GM23338 (cell line): ENCODE results near the gene PDSS2. TPM values are rescaled to one million over a fixed set of nuclear protein-coding genes. Genes with fewer than 3 reads are reported as not detected.

Source experiments
- ATAC-seq: fragments of 200-7000 bp; cut with Tn5 transposase; 3 replicates; pipeline ENCODE4 v1.9.1; 2020
- DNase-seq: peaks from one replicate; pipeline ENCODE4 v3.0.0-alpha.2; 2015; ENCODE audit warnings: low spot score
- H2AFZ ChIP-seq: fragments of 200-600 bp; sonication (generic); 2 replicates; pipeline ENCODE4 v1.8.0; 2016; ENCODE audit warnings: antibody characterized with exemption, mild to moderate bottlenecking, moderate library complexity
- H3F3A ChIP-seq: fragments of 200-600 bp; sonication (generic); replicated peaks from 2 replicates; pipeline ENCODE4 v1.8.0; 2017; ENCODE audit warnings: antibody characterized with exemption, mixed run types, low read depth
- H3K27ac ChIP-seq: fragments of 200-600 bp; sonication (generic); 2 replicates; pipeline ENCODE4 v1.6.1; 2016; ENCODE audit warnings: low read depth
- H3K27me3 ChIP-seq: fragments of 200-600 bp; sonication (generic); 2 replicates; pipeline ENCODE4 v1.8.0; 2016; ENCODE audit warnings: mild to moderate bottlenecking, mixed run types, moderate library complexity; ENCODE audit not compliant: insufficient read depth
- H3K36me3 ChIP-seq: fragments of 200-600 bp; sonication (generic); 2 replicates; pipeline ENCODE4 v1.8.0; 2016; ENCODE audit warnings: mild to moderate bottlenecking; ENCODE audit not compliant: insufficient read depth
- H3K4me1 ChIP-seq: fragments of 200-600 bp; sonication (generic); 2 replicates; pipeline ENCODE4 v1.8.0; 2016; ENCODE audit warnings: mild to moderate bottlenecking, moderate library complexity; ENCODE audit not compliant: insufficient read depth
- H3K4me2 ChIP-seq: fragments of 200-600 bp; sonication (generic); 2 replicates; pipeline ENCODE4 v1.7.1; 2017; ENCODE audit warnings: mixed run types
- H3K4me3 ChIP-seq: fragments of 200-600 bp; sonication (generic); 2 replicates; pipeline ENCODE4 v1.6.1; 2016; ENCODE audit warnings: mixed run types
- H3K79me2 ChIP-seq: fragments of 200-600 bp; sonication (generic); replicated peaks from 2 replicates; pipeline ENCODE4 v1.8.0; 2017; ENCODE audit warnings: mild to moderate bottlenecking; ENCODE audit not compliant: insufficient read depth
- H3K9me2 ChIP-seq: fragments of 200-600 bp; sonication (generic); 2 replicates; pipeline ENCODE4 v1.8.0; 2017; ENCODE audit not compliant: insufficient read depth
- H4K20me1 ChIP-seq: fragments of 200-600 bp; sonication (generic); replicated peaks from 2 replicates; pipeline ENCODE4 v1.8.0; 2017; ENCODE audit warnings: mild to moderate bottlenecking; ENCODE audit not compliant: insufficient read depth
- H3K27ac Mint-ChIP-seq: 2 replicates; pipeline ENCODE4 v1.8.0; 2020; ENCODE audit warnings: inconsistent platforms, mild to moderate bottlenecking, moderate library complexity, mixed read lengths
- H3K27me3 Mint-ChIP-seq: 3 replicates; pipeline ENCODE4 v1.8.0; 2022; ENCODE audit warnings: low read depth, mild to moderate bottlenecking, moderate library complexity, mixed read lengths, inconsistent platforms; ENCODE audit not compliant: insufficient read depth, poor library complexity
- H3K36me3 Mint-ChIP-seq: 3 replicates; pipeline ENCODE4 v1.8.0; 2021; ENCODE audit warnings: low read depth, mild to moderate bottlenecking, inconsistent platforms, moderate library complexity, mixed read lengths
- H3K4me1 Mint-ChIP-seq: 3 replicates; pipeline ENCODE4 v1.8.0; 2020; ENCODE audit warnings: mild to moderate bottlenecking, inconsistent platforms, mixed read lengths
- H3K4me3 Mint-ChIP-seq: 3 replicates; pipeline ENCODE4 v1.8.0; 2021; ENCODE audit warnings: moderate library complexity, mild to moderate bottlenecking, inconsistent platforms, mixed read lengths
- H3K9me3 Mint-ChIP-seq: 3 replicates; pipeline ENCODE4 v1.8.0; 2020; ENCODE audit warnings: moderate library complexity, mild to moderate bottlenecking, inconsistent platforms, mixed read lengths
- JUNB ChIP-seq: IDR thresholded peaks from one replicate; pipeline ENCODE4 v1.6.1; 2016; ENCODE audit warnings: antibody characterized with exemption; ENCODE audit not compliant: unreplicated experiment
- NANOG ChIP-seq: IDR thresholded peaks from 2 replicates; pipeline ENCODE4 v1.6.1; 2016; ENCODE audit warnings: antibody characterized with exemption, borderline replicate concordance
- REST ChIP-seq: IDR thresholded peaks from one replicate; pipeline ENCODE4 v1.6.1; 2018; ENCODE audit warnings: antibody characterized with exemption; ENCODE audit not compliant: unreplicated experiment
- ZNF114 ChIP-seq: fragments of 250-450 bp; sonication (Bioruptor Pico); IDR thresholded peaks from 2 replicates; pipeline ENCODE4 v1.5.0; 2020; ENCODE audit warnings: mild to moderate bottlenecking, moderate library complexity
- polyA plus RNA-seq: library from polyadenylated mRNA; unstranded; fragments of >200 nt; fragmentation: Nextera tagmentation; extraction: Ambion mirVana; gene quantifications from 2 replicates; pipeline ENCODE4 v1.2.1, GENCODE V29; 2016
- total RNA-seq: library from RNA; depleted of rRNA; stranded (reverse); fragments of >200 nt; shearing (Covaris generic); gene quantifications from 2 replicates; pipeline ENCODE4 v1.2.3, GENCODE V29; 2014
- TF ChIP-seq, protein P1 (sequence below), 2 experiments: fragments of 200-600 bp in 1 of 2; sonication (generic) in 1 of 2; conservative IDR thresholded peaks; 2 replicates each; pipeline versions ENCODE4 v1.5.1 to v1.6.1; 2016 to 2017; ENCODE audit warnings: antibody characterized with exemption in 2 of 2, low read depth in 2 of 2, mild to moderate bottlenecking in 2 of 2, moderate library complexity in 1 of 2
- TF ChIP-seq, protein P2 (sequence below): fragments of 250-450 bp; sonication (Bioruptor Pico); IDR thresholded peaks from 2 replicates; pipeline ENCODE4 v1.5.0; 2020; ENCODE audit warnings: mild to moderate bottlenecking, moderate library complexity

PDSS2 gene
- total and polyA plus RNA-seq, 2 experiments from 2014 or later: 7.3 to 16.7 TPM

DNA sequence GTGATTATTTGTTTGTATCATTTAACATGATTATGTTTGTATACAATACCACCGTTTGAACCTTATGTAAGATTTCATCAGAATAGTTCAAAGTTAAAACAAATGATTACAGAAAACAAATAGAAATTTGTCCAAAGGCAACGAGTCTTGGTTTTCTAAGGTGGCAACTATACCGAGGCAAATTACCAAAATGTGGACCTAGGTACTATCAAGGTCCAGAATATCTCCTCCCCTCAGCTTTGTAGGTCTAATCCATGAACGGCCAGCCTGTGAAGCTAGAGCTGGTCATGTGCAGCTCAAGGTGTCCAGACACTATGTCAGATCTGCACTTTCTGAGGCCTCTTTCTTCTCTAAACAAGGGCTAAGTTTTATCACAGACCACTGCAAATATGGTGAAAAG lies 192.4 kb downstream of the PDSS2 start:
- Mint-ChIP-seq H3K4me1 (peaks cover 14% of the 10 kb centered on the region), H3K4me3 (no peak overlapping the region), H3K36me3 (peaks cover 3% of the 10 kb centered on the region; the same call in 1 of the 3 replicates), H3K9me3 (no peaks in the 10 kb centered on the region), H3K27ac (peak overlapping the region; percentile 32), H3K27me3 (no peaks in the 10 kb centered on the region)
- Histone ChIP-seq H4K20me1 (no peaks in the 10 kb centered on the region), H3K4me3 (no peak overlapping the region), H2AFZ (no peak overlapping the region), H3K27ac (no peak overlapping the region), H3K36me3 (no peaks in the 10 kb centered on the region), H3K4me2 (0 out of 2 replicates have a peak overlapping the region, but pooled peaks have one; percentile 4), H3K27me3 (no peaks in the 10 kb centered on the region), H3F3A (no peaks in the 10 kb centered on the region), H3K79me2 (no peaks in the 10 kb centered on the region), H3K4me1 (peaks cover 17% of the 10 kb centered on the region; the same call in 1 of the 2 replicates), H3K9me2 (no peaks in the 10 kb centered on the region)
- TF ChIP-seq NANOG (no peak), ZNF114 (CRISPR knock-in tag) (no peak), REST (no peak), JUNB (no peak)
- TF ChIP-seq, protein P1, sequence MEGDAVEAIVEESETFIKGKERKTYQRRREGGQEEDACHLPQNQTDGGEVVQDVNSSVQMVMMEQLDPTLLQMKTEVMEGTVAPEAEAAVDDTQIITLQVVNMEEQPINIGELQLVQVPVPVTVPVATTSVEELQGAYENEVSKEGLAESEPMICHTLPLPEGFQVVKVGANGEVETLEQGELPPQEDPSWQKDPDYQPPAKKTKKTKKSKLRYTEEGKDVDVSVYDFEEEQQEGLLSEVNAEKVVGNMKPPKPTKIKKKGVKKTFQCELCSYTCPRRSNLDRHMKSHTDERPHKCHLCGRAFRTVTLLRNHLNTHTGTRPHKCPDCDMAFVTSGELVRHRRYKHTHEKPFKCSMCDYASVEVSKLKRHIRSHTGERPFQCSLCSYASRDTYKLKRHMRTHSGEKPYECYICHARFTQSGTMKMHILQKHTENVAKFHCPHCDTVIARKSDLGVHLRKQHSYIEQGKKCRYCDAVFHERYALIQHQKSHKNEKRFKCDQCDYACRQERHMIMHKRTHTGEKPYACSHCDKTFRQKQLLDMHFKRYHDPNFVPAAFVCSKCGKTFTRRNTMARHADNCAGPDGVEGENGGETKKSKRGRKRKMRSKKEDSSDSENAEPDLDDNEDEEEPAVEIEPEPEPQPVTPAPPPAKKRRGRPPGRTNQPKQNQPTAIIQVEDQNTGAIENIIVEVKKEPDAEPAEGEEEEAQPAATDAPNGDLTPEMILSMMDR (conservative IDR thresholded peaks at IDR 0.05; ENCODE audit: low read depth in 2 of 2): no peak
- TF ChIP-seq, protein P2, sequence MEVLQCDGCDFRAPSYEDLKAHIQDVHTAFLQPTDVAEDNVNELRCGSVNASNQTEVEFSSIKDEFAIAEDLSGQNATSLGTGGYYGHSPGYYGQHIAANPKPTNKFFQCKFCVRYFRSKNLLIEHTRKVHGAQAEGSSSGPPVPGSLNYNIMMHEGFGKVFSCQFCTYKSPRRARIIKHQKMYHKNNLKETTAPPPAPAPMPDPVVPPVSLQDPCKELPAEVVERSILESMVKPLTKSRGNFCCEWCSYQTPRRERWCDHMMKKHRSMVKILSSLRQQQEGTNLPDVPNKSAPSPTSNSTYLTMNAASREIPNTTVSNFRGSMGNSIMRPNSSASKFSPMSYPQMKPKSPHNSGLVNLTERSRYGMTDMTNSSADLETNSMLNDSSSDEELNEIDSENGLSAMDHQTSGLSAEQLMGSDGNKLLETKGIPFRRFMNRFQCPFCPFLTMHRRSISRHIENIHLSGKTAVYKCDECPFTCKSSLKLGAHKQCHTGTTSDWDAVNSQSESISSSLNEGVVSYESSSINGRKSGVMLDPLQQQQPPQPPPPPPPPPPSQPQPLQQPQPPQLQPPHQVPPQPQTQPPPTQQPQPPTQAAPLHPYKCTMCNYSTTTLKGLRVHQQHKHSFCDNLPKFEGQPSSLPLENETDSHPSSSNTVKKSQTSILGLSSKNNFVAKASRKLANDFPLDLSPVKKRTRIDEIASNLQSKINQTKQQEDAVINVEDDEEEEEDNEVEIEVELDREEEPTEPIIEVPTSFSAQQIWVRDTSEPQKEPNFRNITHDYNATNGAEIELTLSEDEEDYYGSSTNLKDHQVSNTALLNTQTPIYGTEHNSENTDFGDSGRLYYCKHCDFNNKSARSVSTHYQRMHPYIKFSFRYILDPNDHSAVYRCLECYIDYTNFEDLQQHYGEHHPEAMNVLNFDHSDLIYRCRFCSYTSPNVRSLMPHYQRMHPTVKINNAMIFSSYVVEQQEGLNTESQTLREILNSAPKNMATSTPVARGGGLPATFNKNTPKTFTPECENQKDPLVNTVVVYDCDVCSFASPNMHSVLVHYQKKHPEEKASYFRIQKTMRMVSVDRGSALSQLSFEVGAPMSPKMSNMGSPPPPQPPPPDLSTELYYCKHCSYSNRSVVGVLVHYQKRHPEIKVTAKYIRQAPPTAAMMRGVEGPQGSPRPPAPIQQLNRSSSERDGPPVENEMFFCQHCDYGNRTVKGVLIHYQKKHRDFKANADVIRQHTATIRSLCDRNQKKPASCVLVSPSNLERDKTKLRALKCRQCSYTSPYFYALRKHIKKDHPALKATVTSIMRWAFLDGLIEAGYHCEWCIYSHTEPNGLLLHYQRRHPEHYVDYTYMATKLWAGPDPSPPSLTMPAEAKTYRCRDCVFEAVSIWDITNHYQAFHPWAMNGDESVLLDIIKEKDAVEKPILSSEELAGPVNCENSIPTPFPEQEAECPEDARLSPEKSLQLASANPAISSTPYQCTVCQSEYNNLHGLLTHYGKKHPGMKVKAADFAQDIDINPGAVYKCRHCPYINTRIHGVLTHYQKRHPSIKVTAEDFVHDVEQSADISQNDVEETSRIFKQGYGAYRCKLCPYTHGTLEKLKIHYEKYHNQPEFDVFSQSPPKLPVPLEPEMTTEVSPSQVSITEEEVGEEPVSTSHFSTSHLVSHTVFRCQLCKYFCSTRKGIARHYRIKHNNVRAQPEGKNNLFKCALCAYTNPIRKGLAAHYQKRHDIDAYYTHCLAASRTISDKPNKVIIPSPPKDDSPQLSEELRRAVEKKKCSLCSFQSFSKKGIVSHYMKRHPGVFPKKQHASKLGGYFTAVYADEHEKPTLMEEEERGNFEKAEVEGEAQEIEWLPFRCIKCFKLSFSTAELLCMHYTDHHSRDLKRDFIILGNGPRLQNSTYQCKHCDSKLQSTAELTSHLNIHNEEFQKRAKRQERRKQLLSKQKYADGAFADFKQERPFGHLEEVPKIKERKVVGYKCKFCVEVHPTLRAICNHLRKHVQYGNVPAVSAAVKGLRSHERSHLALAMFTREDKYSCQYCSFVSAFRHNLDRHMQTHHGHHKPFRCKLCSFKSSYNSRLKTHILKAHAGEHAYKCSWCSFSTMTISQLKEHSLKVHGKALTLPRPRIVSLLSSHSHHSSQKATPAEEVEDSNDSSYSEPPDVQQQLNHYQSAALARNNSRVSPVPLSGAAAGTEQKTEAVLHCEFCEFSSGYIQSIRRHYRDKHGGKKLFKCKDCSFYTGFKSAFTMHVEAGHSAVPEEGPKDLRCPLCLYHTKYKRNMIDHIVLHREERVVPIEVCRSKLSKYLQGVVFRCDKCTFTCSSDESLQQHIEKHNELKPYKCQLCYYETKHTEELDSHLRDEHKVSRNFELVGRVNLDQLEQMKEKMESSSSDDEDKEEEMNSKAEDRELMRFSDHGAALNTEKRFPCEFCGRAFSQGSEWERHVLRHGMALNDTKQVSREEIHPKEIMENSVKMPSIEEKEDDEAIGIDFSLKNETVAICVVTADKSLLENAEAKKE (CRISPR knock-in tag): no peak
- no peak for ATAC-seq
- no peak for DNase-seq
